Measurements from ENCODE around the gene RAD51AP2. TPM values are rescaled to one million over a fixed set of nuclear protein-coding genes. Genes with fewer than 3 reads are reported as not detected.

Gene RAD51AP2
- total RNA-seq, 4 donors from 2014 or later, result not detected

DNA sequence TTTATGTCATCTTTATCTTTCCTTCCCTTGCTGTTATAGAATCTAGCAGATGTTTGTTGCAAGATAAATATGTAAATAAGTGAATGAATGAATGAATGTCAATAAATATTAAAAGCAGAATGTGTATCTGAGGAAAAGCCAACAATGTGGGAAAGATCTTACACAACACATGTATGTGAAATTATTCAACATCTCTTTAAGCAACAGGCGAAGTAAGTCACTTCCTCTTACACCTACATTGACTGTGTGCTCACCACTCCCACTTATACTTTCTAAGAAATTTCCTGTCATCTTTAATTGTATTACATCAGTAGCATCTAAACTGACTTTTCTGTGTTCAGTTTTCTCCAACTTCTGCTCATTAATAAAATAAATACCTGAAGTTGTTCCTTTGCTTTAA, 43.0 kb downstream of the RAD51AP2 start:
- 73 to 79% methylated on average over 1 of the region's 1 CpG for WGBS, 2 donors
- Histone ChIP-seq H3K36me3 (no peaks in the 10 kb centered on the region), H3K27me3 (no peaks in the 10 kb centered on the region), H3K4me3 (no peak overlapping the region), H3K9me3 (peaks cover 0 to 11% (median 3%) of the 10 kb centered on the region in 4 donors), H3K4me1 (no peaks in the 10 kb centered on the region), H3K27ac (no peak overlapping the region)
- TF ChIP-seq, protein P1, sequence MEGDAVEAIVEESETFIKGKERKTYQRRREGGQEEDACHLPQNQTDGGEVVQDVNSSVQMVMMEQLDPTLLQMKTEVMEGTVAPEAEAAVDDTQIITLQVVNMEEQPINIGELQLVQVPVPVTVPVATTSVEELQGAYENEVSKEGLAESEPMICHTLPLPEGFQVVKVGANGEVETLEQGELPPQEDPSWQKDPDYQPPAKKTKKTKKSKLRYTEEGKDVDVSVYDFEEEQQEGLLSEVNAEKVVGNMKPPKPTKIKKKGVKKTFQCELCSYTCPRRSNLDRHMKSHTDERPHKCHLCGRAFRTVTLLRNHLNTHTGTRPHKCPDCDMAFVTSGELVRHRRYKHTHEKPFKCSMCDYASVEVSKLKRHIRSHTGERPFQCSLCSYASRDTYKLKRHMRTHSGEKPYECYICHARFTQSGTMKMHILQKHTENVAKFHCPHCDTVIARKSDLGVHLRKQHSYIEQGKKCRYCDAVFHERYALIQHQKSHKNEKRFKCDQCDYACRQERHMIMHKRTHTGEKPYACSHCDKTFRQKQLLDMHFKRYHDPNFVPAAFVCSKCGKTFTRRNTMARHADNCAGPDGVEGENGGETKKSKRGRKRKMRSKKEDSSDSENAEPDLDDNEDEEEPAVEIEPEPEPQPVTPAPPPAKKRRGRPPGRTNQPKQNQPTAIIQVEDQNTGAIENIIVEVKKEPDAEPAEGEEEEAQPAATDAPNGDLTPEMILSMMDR (IDR thresholded peaks at IDR 0.05), result no peak
- TF ChIP-seq EP300 (IDR thresholded peaks at IDR 0.05), result no peak
- no peak for TF ChIP-seq POLR2A (IDR thresholded peaks at IDR 0.05)
- DNase-seq (ENCODE audit: low spot score in 2 of 2), result no peak

DNA sequence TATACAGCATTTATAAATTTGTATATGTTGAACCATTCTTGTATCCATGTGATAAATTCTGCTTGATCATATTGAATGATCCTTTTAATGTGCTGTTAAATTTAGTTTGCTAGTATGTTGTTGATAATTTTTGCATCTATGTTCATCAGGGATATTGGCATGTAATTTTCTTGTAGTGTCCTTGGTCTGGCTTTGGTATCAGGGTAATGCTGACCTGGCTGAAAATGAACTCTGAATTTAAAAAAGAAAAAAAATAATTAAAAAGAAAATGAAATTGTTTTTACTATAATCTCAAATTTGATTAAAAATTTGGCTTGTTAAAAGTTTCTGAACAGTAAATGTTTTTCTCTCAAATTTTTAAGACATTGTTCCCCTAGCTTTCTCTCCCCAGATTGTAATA, 46.3 kb downstream of the RAD51AP2 start:
- peaks cover 0 to 25% (median 7%) of the 10 kb centered on the region in 4 donors for H3K9me3 ChIP-seq
- no peak overlapping the region for H3K27ac ChIP-seq
- no peak for DNase-seq (ENCODE audit: low spot score in 2 of 2)
- H3K4me1 ChIP-seq, result no peaks in the 10 kb centered on the region
- no peak overlapping the region for H3K4me3 ChIP-seq
- no peaks in the 10 kb centered on the region for H3K36me3 ChIP-seq
- H3K27me3 ChIP-seq, result no peaks in the 10 kb centered on the region
- TF ChIP-seq, protein P1 (IDR thresholded peaks at IDR 0.05), result no peak
- no peak for TF ChIP-seq EP300 (IDR thresholded peaks at IDR 0.05)
- TF ChIP-seq POLR2A (IDR thresholded peaks at IDR 0.05), result no peak

DNA sequence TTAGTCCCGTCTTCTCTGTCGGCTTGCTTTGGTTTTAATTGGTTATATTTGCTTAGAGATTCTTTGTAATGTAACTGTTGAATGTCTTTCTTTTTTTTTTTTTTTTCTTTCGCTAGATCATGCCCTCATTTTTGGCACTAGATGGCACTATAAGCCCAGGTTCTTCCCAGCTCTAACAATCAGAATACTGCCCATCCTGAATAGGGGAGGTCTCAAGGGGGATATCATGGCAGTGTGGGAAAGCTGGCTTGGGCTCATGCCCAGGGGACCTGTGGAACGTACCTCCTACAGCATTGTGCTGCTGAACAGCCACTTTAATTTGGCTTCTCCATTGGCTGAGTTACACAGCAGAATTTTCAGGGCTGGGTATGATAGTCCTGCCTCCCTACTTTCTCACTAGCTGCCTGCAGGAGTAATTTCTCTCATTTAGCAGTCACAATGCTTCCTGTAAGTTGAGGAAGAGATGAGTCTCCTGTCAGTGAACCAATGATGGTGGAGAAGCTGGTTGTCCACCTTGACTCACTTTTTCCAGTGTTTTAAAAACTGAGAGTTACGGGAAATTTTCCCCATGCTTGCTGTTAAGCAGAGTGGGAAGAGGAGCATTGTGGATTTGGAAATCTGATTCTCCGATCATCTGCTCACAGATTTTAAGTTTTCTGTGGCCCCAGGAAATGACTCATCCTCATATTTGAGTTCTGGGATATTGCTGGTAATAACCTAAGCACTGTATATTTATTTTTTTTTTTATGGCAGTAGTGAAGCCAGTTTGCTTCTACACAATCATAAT, 47.2 kb downstream of the RAD51AP2 start:
- Histone ChIP-seq H3K27me3 (no peaks in the 10 kb centered on the region), H3K27ac (no peak overlapping the region), H3K4me3 (no peak overlapping the region), H3K4me1 (no peaks in the 10 kb centered on the region), H3K36me3 (no peaks in the 10 kb centered on the region), H3K9me3 (peaks cover 0 to 25% (median 7%) of the 10 kb centered on the region in 4 donors)
- TF ChIP-seq, protein P1 (IDR thresholded peaks at IDR 0.05), result no peak
- TF ChIP-seq POLR2A (IDR thresholded peaks at IDR 0.05) (no peak), EP300 (IDR thresholded peaks at IDR 0.05) (no peak)
- no peak for DNase-seq (ENCODE audit: low spot score in 2 of 2)
- WGBS, 2 donors, result 66 to 69% methylated on average over 6 of the region's 6 CpGs

DNA sequence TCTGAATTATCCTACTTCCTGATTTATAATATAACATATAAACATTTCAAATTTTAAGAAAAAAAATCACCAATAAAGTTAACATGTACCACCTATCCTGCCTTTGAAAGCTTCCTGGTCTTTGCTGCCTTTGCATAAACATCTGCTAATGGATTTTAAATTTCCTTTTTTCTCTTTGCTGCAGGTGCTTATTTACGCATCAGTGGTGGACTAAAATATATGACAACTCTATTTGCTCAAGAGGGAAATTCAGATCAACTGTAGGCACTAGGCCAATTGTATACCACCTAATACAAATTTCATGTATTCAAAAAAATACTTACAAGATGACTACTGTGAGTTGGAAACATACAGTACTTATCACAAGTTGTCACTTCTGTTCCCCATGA, 57.2 kb downstream of the RAD51AP2 start:
- no peak for DNase-seq (ENCODE audit: low spot score in 2 of 2)
- WGBS, 2 donors, result 93 to 100% methylated on average over 1 of the region's 1 CpG
- TF ChIP-seq POLR2A (IDR thresholded peaks at IDR 0.05), result no peak
- TF ChIP-seq, protein P1 (IDR thresholded peaks at IDR 0.05), result no peak
- TF ChIP-seq EP300 (IDR thresholded peaks at IDR 0.05), result no peak

More for the DNA sequence above, 57.2 kb downstream of the RAD51AP2 start:
- Histone ChIP-seq H3K4me3 (no peak overlapping the region), H3K9me3 (no peaks in the 10 kb centered on the region), H3K27ac (no peak overlapping the region), H3K4me1 (no peaks in the 10 kb centered on the region), H3K27me3 (no peaks in the 10 kb centered on the region), H3K36me3 (no peaks in the 10 kb centered on the region)

Other genes starting within 250 kb of the RAD51AP2 start
- 1 to 10 TPM in 1 of 4 donors, under 1 TPM in 1, not detected in 2; 0.63 to 1.2 TPM for gene VSNL1, start 22.3 kb upstream of the RAD51AP2 start, total RNA-seq
- 10 to 100 TPM; 14.1 to 30.8 (median 24.6) TPM for gene SMC6, start 235.4 kb upstream of the RAD51AP2 start, total RNA-seq
- gene GEN1, start 235.7 kb upstream of the RAD51AP2 start, total RNA-seq, result 10 to 100 TPM in 1 of 4 donors, 1 to 10 TPM in 3; 1.5 to 17.5 (median 4.2) TPM